ENCODE data around the gene TMEM178B. TPM values are rescaled to one million over a fixed set of nuclear protein-coding genes. Genes with fewer than 3 reads are reported as not detected.

TMEM178B gene
- under 1 TPM; under 0.01 to 0.94 (median 0.35) TPM for total RNA-seq

DNA sequence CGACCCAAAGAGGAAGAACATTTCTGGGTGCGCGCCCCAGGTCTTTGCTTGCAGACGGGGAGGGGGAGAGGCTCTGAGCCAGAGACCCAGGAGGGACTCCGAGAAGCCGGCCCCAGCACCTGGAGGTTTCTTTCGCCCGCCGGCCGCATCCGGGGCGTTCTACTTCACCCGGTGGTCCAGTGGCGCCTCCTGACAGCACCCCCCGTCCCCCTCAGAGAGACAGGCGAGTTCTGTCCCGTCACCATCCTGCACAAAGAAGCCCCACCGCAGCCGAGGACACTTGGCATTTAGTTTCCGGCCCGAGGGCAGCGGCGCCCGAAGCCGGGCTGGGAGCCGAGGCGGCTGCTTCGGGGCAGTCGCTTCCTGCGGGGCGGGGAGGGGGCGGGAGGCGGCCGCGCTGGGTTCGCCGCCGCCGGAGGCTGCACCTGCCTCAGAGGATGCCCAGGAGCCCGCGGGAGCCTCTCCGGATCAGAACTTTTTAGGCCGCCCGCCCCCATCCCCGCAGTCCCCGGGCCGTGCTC, at the start of gene TMEM178B:
Gene TMEM178B, plus strand, starts transcription at position 424 of the 521 bp plus-strand sequence.
- TF ChIP-seq CTCF (IDR thresholded peaks at IDR 0.05; ENCODE audit: low read depth) = no peak

GRCh38 chr7:141024668-141025067, 49.2 kb upstream of the TMEM178B start:
- no peak for TF ChIP-seq CTCF (IDR thresholded peaks at IDR 0.05; ENCODE audit: low read depth)

GRCh38 chr7:141027043-141027442, 46.8 kb upstream of the TMEM178B start:
- TF ChIP-seq CTCF (IDR thresholded peaks at IDR 0.05; ENCODE audit: low read depth) = no peak

- TF ChIP-seq CTCF (IDR thresholded peaks at IDR 0.05; ENCODE audit: low read depth) = no peak
Observed at GRCh38 chr7:141028767-141029166, 45.1 kb upstream of the TMEM178B start.

GRCh38 chr7:141039376-141039775, 34.5 kb upstream of the TMEM178B start:
- no peak for TF ChIP-seq CTCF (IDR thresholded peaks at IDR 0.05; ENCODE audit: low read depth)

DNA sequence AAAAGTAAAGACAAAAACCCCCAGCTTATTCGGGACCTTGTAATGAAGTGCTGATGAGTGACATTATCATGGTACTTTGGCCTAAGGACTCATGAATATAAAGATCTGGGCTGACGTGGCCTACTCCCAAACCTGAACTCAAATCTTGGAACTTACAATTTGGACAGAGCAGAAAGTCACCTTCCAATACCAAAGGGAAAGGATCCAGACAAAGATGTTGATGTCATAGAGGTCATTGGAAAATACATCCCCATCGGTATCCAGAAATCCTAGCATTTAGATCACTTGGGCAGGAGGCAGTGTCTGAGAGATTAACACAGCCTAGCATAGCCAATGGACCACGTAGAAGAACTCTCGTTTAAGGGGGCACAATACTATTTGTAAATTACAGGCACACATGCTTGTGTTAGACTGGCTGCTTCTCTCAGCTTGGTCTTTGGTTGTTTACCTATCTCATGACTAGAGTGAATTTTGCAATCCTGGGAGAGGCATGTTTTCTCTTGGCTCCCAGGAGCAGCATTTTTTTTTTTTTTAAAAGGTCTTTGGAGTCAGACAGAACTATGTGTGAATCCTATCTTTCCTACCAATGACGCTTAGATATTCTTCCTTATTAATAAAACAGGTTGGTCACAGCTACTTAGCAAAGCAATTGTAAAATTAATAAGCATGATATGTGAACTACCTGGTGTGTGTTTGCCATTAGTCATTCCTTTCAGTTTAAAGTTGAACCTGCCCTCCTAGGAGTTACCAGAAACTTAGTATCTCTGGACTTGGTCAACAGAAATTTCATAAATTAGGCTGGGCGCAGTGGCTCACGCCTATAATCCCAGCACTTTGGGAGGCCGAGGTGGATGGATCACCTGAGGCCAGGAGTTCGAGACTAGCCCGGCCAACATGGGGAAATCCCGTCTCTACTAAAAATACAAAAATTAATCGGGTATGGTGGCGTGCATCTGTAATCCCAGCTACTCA, 31.4 kb upstream of the TMEM178B start:
- TF ChIP-seq CTCF (IDR thresholded peaks at IDR 0.05; ENCODE audit: low read depth) = no peak

DNA sequence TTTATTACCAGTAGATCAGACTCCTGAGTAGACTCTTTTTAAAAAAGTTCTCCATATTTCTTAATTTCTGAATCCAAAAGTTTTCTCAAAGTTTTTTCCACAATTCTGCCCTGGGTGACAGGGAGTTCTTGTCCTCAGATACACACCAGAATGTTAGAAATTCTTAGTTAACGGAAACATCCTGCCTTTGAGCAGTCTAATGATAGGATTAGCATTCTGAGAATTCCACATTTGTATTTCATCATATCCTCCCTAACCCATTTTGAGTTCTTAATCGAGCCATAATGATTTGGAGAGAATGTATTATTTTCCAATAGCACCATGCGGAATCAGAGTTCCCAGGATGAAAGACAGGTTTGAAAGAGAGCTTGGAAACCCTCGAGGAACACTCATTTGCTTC, 30.2 kb upstream of the TMEM178B start:
- TF ChIP-seq CTCF (IDR thresholded peaks at IDR 0.05; ENCODE audit: low read depth) = no peak

Data from subcutaneous adipose tissue (tissue), 4 donors.